Measurements from ENCODE around the gene NECTIN1. TPM values are rescaled to one million over a fixed set of nuclear protein-coding genes. Genes with fewer than 3 reads are reported as not detected.
A peak's percentile ranks its signal among the peaks of the same experiment; 100 is the strongest.

NECTIN1 gene
- total and polyA plus RNA-seq, 4 donors, result 9.1 to 68.5 (median 45.3) TPM

- H3K36me3 ChIP-seq (ENCODE audit: control insufficient read depth, insufficient read depth, low read length), result no peaks in the 10 kb centered on the region
- no peaks in the 10 kb centered on the region for H3K4me1 ChIP-seq (ENCODE audit: control insufficient read depth, insufficient read depth, low read length)
- no peaks in the 10 kb centered on the region for H3K27me3 ChIP-seq (ENCODE audit: control insufficient read depth, insufficient read depth, low read length)
- H3K4me3 ChIP-seq (ENCODE audit: low read depth, low read length), result no peak overlapping the region
- 97% methylated on average over 4 of the region's 9 CpGs for WGBS (ENCODE audit: insufficient coverage)
- DNase-seq (ENCODE audit: low read depth in 4 of 6, low spot score in 6 of 6), result peak in 1 of 6 donors; percentile 43
- H3K9me3 ChIP-seq (ENCODE audit: control insufficient read depth, insufficient read depth, low read length), result no peaks in the 10 kb centered on the region
- no peak overlapping the region for H3K27ac ChIP-seq (ENCODE audit: low read depth, low read length)
Observed at GRCh38 chr11:119771172-119771770, 42.3 kb upstream of the NECTIN1 start.

DNA sequence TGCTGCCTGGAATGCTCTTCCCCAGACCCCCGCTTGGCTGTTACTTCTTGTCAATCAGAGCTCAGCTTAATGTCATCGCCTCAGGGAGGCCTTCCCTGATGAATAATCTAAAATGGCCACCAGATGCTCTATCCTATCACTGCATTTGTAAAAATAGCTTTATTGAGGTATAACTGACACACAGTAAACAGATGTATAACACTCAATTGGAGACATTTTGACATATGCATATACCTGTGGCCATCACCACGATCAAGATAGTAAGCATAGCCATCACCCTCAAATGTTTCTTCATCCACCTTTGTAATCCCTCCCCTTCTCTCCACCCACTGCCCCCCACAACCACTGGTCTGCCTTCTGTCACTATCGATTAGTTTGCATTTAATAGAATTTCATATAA, 36.6 kb upstream of the NECTIN1 start:
- DNase-seq (ENCODE audit: low read depth in 4 of 6, low spot score in 6 of 6), result no peak
- no peaks in the 10 kb centered on the region for H3K27me3 ChIP-seq (ENCODE audit: control insufficient read depth, insufficient read depth, low read length)
- no peak overlapping the region for H3K4me3 ChIP-seq (ENCODE audit: low read depth, low read length)
- H3K4me1 ChIP-seq (ENCODE audit: control insufficient read depth, insufficient read depth, low read length), result peaks cover 10% of the 10 kb centered on the region
- H3K36me3 ChIP-seq (ENCODE audit: control insufficient read depth, insufficient read depth, low read length), result no peaks in the 10 kb centered on the region
- WGBS (ENCODE audit: insufficient coverage), result 69% methylated on average over 2 of the region's 4 CpGs
- no peak overlapping the region for H3K27ac ChIP-seq (ENCODE audit: low read depth, low read length)
- no peaks in the 10 kb centered on the region for H3K9me3 ChIP-seq (ENCODE audit: control insufficient read depth, insufficient read depth, low read length)

GRCh38 chr11:119764108-119764868, 35.3 kb upstream of the NECTIN1 start:
- Histone ChIP-seq H3K9me3 (ENCODE audit: control insufficient read depth, insufficient read depth, low read length) (no peaks in the 10 kb centered on the region), H3K36me3 (ENCODE audit: control insufficient read depth, insufficient read depth, low read length) (no peaks in the 10 kb centered on the region), H3K27ac (ENCODE audit: low read depth, low read length) (no peak overlapping the region), H3K4me3 (ENCODE audit: low read depth, low read length) (no peak overlapping the region), H3K4me1 (ENCODE audit: control insufficient read depth, insufficient read depth, low read length) (peaks cover 10% of the 10 kb centered on the region), H3K27me3 (ENCODE audit: control insufficient read depth, insufficient read depth, low read length) (peaks cover 2% of the 10 kb centered on the region)
- 33% methylated on average over 3 of the region's 6 CpGs for WGBS (ENCODE audit: insufficient coverage)
- DNase-seq (ENCODE audit: low read depth in 4 of 6, low spot score in 6 of 6), result peak in 3 of 6 donors; percentile 29 to 71 (median 60)

DNA sequence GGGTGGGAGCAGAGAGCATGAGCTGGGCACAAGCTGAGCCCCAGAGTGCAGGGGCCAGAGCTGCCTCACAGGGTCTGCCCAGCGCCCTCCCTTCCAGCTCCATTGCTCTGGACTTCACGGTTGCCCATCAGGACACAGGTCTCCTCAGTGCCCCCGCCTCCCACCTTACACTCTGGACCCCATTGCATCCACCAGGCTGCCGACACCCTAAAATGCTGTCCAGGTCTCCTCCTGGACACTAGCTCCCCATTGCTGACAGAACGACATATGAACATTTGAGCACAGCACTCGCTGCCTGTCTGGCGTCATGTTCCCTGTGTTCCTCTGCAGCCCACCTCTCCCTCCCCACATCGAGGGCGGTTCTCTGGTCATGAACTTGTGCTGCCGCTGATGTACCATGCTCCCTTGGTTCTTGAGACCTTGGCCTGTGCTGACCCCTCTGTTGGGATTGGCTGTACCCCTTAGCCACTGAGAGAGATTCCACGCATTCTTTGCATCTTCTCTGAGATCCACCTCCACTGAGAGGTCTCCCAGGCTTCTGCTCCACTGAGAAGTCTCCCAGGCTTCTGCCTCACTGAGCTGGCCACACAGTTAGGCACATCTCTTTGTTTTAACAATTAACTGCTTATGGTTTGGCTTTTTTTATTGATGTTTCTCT, 34.2 kb upstream of the NECTIN1 start:
- Histone ChIP-seq H3K4me1 (ENCODE audit: control insufficient read depth, insufficient read depth, low read length) (peaks cover 10% of the 10 kb centered on the region), H3K27ac (ENCODE audit: low read depth, low read length) (no peak overlapping the region), H3K4me3 (ENCODE audit: low read depth, low read length) (no peak overlapping the region), H3K27me3 (ENCODE audit: control insufficient read depth, insufficient read depth, low read length) (peaks cover 2% of the 10 kb centered on the region), H3K36me3 (ENCODE audit: control insufficient read depth, insufficient read depth, low read length) (no peaks in the 10 kb centered on the region), H3K9me3 (ENCODE audit: control insufficient read depth, insufficient read depth, low read length) (no peaks in the 10 kb centered on the region)
- WGBS (ENCODE audit: insufficient coverage), result 78% methylated on average over 11 of the region's 11 CpGs
- no peak for DNase-seq (ENCODE audit: low read depth in 4 of 6, low spot score in 6 of 6)

DNA sequence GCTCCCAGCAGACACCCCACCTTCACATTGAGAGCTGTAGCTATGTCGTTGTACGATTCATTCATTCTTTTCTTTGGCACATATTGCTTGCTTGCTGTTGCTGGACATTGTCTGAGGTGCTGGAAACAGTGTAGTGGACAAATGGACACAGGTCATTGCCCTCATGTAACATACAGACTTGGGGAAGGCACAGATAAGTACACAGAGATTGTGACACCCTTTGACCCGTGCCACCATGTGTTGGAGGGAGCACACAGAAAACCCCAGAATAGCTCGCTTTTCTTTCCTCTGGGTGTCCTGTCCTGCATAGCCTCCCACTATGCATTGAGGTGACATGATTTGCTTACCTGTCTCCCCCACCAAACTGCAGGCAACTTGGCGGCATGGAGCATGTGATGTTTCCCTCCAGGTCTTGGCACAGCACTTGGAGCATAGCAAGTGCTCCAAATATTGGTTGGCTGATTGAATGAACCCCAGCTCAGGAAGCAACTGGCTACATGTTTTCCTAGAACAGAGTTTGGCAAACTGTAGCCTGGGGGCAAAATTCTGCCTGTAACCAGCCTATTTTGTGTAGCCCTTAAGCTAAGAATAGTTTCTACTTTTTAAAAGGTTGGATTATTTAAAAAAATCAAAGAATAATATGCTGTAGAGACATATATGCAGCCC, 30.9 kb upstream of the NECTIN1 start:
- no peaks in the 10 kb centered on the region for H3K36me3 ChIP-seq (ENCODE audit: control insufficient read depth, insufficient read depth, low read length)
- DNase-seq (ENCODE audit: low read depth in 4 of 6, low spot score in 6 of 6), result no peak
- 86% methylated on average over 2 of the region's 5 CpGs for WGBS (ENCODE audit: insufficient coverage)

GRCh38 chr11:119759324-119759723, 30.3 kb upstream of the NECTIN1 start:
- no peaks in the 10 kb centered on the region for H3K36me3 ChIP-seq (ENCODE audit: control insufficient read depth, insufficient read depth, low read length)
- no peak overlapping the region for H3K4me3 ChIP-seq (ENCODE audit: low read depth, low read length)
- H3K4me1 ChIP-seq (ENCODE audit: control insufficient read depth, insufficient read depth, low read length), result peaks cover 16% of the 10 kb centered on the region
- WGBS (ENCODE audit: insufficient coverage), result 82% methylated on average over 5 of the region's 8 CpGs
- H3K27me3 ChIP-seq (ENCODE audit: control insufficient read depth, insufficient read depth, low read length), result peaks cover 2% of the 10 kb centered on the region
- no peak for DNase-seq (ENCODE audit: low read depth in 4 of 6, low spot score in 6 of 6)
- H3K27ac ChIP-seq (ENCODE audit: low read depth, low read length), result no peak overlapping the region
- H3K9me3 ChIP-seq (ENCODE audit: control insufficient read depth, insufficient read depth, low read length), result no peaks in the 10 kb centered on the region

More for the DNA sequence above, 30.9 kb upstream of the NECTIN1 start:
- Histone ChIP-seq H3K27ac (ENCODE audit: low read depth, low read length) (no peak overlapping the region), H3K27me3 (ENCODE audit: control insufficient read depth, insufficient read depth, low read length) (peaks cover 2% of the 10 kb centered on the region), H3K4me3 (ENCODE audit: low read depth, low read length) (no peak overlapping the region), H3K9me3 (ENCODE audit: control insufficient read depth, insufficient read depth, low read length) (no peaks in the 10 kb centered on the region), H3K4me1 (ENCODE audit: control insufficient read depth, insufficient read depth, low read length) (peaks cover 19% of the 10 kb centered on the region)

DNA sequence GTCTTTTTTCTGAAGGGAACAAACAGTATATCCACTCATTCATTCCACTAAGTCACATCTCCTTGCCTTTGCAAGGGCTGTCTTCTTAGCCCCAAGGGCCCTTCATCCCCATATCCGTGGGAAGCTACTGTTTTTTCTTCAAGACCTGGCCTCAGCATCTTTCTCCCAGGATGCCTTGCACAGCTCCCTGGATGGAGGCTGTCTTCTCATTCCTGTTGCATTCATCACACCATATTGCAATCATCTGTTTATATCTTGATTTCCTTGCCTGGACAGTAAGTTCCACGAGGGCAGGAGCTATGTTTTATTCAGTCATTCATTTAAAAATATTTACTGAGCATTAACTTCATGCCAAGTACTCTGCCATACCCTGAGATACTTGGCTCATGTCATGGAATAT, 29.3 kb upstream of the NECTIN1 start:
- H3K27me3 ChIP-seq (ENCODE audit: control insufficient read depth, insufficient read depth, low read length), result peaks cover 2% of the 10 kb centered on the region
- H3K27ac ChIP-seq (ENCODE audit: low read depth, low read length), result no peak overlapping the region
- H3K4me3 ChIP-seq (ENCODE audit: low read depth, low read length), result no peak overlapping the region
- peaks cover 12% of the 10 kb centered on the region for H3K4me1 ChIP-seq (ENCODE audit: control insufficient read depth, insufficient read depth, low read length)
- no peak for DNase-seq (ENCODE audit: low read depth in 4 of 6, low spot score in 6 of 6)
- no peaks in the 10 kb centered on the region for H3K36me3 ChIP-seq (ENCODE audit: control insufficient read depth, insufficient read depth, low read length)
- WGBS (ENCODE audit: insufficient coverage), result 43% methylated on average over 1 of the region's 2 CpGs
- H3K9me3 ChIP-seq (ENCODE audit: control insufficient read depth, insufficient read depth, low read length), result no peaks in the 10 kb centered on the region

GRCh38 chr11:119757378-119757777, 28.4 kb upstream of the NECTIN1 start:
- no peak overlapping the region for H3K27ac ChIP-seq (ENCODE audit: low read depth, low read length)
- H3K4me1 ChIP-seq (ENCODE audit: control insufficient read depth, insufficient read depth, low read length), result peaks cover 17% of the 10 kb centered on the region
- no peak for DNase-seq (ENCODE audit: low read depth in 4 of 6, low spot score in 6 of 6)
- H3K9me3 ChIP-seq (ENCODE audit: control insufficient read depth, insufficient read depth, low read length), result no peaks in the 10 kb centered on the region
- WGBS (ENCODE audit: insufficient coverage), result 80% methylated on average over 5 of the region's 5 CpGs
- H3K36me3 ChIP-seq (ENCODE audit: control insufficient read depth, insufficient read depth, low read length), result no peaks in the 10 kb centered on the region
- H3K4me3 ChIP-seq (ENCODE audit: low read depth, low read length), result no peak overlapping the region
- peaks cover 2% of the 10 kb centered on the region for H3K27me3 ChIP-seq (ENCODE audit: control insufficient read depth, insufficient read depth, low read length)

GRCh38 chr11:119756169-119756865, 27.3 kb upstream of the NECTIN1 start:
- Histone ChIP-seq H3K27me3 (ENCODE audit: control insufficient read depth, insufficient read depth, low read length) (peaks cover 2% of the 10 kb centered on the region), H3K27ac (ENCODE audit: low read depth, low read length) (no peak overlapping the region), H3K4me3 (ENCODE audit: low read depth, low read length) (no peak overlapping the region), H3K9me3 (ENCODE audit: control insufficient read depth, insufficient read depth, low read length) (no peaks in the 10 kb centered on the region), H3K36me3 (ENCODE audit: control insufficient read depth, insufficient read depth, low read length) (no peaks in the 10 kb centered on the region), H3K4me1 (ENCODE audit: control insufficient read depth, insufficient read depth, low read length) (peaks cover 20% of the 10 kb centered on the region)
- 100% methylated on average over 1 of the region's 5 CpGs for WGBS (ENCODE audit: insufficient coverage)
- DNase-seq (ENCODE audit: low read depth in 4 of 6, low spot score in 6 of 6), result peak in 1 of 6 donors; percentile 75

All from spinal cord (tissue), 10 donors.